OCI-LY3 (cell line): ENCODE results near the gene TMEM129.

Source experiments
- CTCF ChIP-seq: fragments of 200-600, 300-600 bp; sonication (generic); IDR thresholded peaks from 2 replicates; pipeline ENCODE4 v1.5.1; 2014; ENCODE audit warnings: antibody characterized with exemption, low read length, low read depth
- EZH2phosphoT487 ChIP-seq: fragments of 200-600 bp; shearing (Covaris generic); IDR thresholded peaks from 2 replicates; pipeline ENCODE4 v1.6.1; 2018; ENCODE audit warnings: antibody characterized with exemption, mixed run types, low read depth

DNA sequence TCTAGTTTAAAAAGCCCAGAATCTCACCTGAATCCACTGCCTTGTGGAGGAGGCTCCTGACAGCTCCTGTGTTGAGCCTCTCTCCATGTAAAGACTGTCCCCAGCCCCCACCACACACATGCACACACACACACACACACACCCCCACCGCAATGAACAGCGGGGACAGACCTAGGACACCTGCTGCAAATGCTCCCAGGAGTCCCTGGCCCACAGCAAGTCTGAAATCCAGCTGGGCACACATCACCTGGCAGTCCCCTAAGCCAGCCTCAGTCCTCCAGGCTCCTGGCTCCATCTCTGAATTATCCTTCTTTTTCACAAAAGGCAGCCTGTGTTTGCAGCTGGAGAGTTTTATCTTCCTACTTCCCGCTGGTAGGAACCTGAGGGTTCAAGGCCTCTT is 30.4 kb downstream of the TMEM129 start:
- TF ChIP-seq CTCF: no peak
- no peak for TF ChIP-seq EZH2phosphoT487
